ENCODE measurements around the gene HTATSF1.

The HTATSF1 gene

GRCh38 chrX:136497556-136498052 is at the start of gene HTATSF1:
HTATSF1 (plus strand) TSS chrX:136497592; CDS start chrX:136497685, 93 bp downstream.
- peak; percentile 2 for DNase-seq (ENCODE audit: low spot score)

- no peak for DNase-seq (ENCODE audit: low spot score)
Measured at GRCh38 chrX:136447968-136448367, 49.4 kb upstream of the HTATSF1 start.

- no peak for DNase-seq (ENCODE audit: low spot score)
Measured at GRCh38 chrX:136450050-136450830, 47.2 kb upstream of the HTATSF1 start.

DNA sequence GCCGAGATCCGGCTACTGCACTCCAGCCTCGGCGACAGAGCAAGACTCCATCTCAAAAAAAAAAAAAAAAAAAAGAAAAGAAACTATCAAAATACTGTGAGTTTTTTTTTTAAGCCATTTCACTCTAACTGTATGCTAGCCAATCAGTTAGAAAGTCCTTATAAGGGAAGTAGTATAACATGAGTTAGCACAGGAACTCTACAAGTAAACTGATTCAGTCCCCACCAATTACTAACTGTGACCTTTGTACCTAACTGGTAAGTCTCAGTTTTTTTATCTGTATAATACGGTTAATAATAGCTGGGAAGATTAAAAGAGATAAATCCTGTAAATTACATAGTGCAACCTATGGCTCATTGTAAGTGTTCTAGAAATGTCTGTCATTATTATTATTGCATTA is 44.8 kb upstream of the HTATSF1 start:
- DNase-seq (ENCODE audit: low spot score), result no peak

DNA sequence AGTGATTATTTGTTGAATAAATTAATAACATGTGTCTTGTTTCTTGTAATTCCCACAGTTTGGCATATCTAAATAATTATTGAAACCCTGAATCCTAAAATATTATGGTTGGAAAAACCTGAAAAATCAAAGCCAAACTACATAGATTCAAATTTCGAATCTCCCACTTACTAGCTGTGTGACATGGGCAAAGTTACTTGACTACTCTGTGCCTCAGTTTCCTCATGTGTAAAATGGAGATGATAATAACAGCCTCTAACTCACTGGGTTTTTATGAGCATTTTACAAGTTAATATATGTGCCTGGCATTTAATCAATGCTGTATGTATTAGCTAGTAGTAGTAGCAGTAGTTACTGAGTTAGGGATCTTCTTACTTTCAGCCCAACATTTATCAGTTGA is 44.3 kb upstream of the HTATSF1 start:
- DNase-seq (ENCODE audit: low spot score), result no peak

GRCh38 chrX:136453771-136454170 is 43.6 kb upstream of the HTATSF1 start:
- no peak for DNase-seq (ENCODE audit: low spot score)

- DNase-seq (ENCODE audit: low spot score), result no peak
Measured at GRCh38 chrX:136456133-136456532, 41.3 kb upstream of the HTATSF1 start.

DNA sequence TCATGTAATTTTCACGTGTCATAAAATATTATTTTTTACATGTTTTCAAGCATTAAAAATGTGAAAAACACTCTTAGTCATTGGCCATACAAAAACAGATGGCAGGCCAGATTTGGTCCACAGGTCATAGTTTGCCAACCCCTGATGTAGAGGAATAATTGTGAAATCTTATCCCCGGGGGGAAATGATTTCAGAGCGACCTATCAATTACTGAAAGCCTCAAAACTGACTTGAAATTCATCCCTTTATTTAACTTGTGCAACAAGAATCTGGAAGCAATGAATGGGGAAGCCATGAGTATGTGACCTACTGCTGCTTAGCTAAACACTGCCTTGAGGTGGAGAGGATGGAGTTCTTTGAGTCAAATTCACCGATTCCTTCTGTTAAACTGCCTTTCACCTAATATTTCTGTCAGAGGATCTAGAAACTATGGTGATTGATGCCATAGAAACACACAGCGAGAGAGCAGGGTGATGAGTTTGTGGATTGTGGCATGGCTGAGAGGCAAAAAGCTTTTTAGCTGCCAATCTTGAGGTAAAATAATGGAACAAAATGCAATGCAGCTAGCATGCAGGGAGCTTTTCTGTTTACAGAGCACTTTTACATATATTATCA is 40.0 kb upstream of the HTATSF1 start:
- no peak for DNase-seq (ENCODE audit: low spot score)

GRCh38 chrX:136464589-136464988 is 32.8 kb upstream of the HTATSF1 start:
- no peak for DNase-seq (ENCODE audit: low spot score)

DNA sequence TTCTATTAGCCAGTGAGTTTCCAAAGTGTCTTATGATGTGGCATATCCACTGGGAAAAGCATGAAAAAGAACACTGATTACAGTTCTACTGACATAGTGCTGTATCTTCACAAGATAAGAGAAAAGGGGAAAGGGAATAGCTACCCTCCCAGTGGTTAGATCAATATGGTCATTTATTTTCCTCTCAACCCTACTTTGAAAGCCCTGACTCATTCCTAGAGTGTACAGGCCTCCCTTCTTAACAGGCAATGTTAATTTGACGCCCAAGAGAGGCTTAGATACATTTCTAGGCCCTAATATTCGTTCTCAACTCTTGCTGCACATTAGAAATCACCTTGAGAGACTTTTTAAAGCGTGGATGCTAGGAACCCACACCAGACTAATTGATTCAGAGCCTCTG is 30.1 kb upstream of the HTATSF1 start:
- DNase-seq (ENCODE audit: low spot score), result no peak

DNA sequence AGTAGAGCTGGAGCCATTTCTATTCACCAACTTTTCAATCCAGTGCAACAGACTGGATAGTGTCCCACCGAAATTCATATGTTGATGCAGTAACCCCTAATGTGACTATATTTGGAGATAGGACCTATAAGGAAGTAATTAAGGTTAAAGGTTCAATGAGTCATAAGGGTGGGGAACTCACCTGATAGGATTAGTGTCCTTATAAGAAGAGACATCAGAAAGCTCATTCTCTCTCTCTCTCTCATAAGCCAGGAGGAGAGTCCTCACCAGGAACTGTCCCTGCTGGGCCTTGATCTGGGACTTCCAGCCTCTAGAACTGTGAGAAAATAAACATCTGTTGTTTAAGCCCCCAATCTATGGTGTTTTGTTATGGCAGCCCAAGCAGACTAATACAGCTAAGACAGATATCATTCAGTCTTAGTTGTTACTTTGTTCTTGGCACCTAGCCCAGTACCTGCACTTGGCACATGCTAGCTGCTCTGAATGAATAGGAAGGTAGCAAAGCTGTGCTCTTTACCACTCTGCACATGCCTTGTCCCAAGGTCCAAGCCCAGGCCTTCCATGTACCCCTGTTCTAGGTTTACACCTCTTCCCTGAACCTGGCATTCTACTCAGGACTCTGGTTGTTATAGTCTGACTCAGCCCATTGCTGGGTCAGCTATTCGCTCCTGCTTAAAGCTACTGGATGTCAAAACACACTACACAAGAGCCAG is 28.8 kb upstream of the HTATSF1 start:
- no peak for DNase-seq (ENCODE audit: low spot score)

GRCh38 chrX:136473663-136474062 is 23.7 kb upstream of the HTATSF1 start:
- DNase-seq (ENCODE audit: low spot score), result no peak

DNA sequence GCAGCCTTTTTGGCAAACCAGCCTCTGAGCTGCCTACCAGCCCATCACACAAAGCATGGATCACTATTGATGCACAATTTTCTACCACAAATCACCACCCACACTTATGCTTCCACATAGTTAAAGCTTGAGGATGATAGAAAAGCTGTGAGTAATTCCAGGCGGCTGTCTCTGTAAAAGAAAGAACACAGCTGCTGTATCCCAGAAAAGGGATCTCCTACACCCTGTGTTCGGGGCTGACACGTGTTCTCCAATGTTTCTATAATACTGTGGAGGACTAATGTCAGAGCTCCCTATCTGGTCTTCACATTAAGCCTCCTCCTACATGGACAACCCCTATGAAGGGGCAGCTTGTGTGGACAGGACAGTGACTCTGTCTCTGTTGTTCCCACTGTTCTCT is 22.2 kb upstream of the HTATSF1 start:
- no peak for DNase-seq (ENCODE audit: low spot score)

- no peak for DNase-seq (ENCODE audit: low spot score)
Measured at GRCh38 chrX:136476501-136476900, 20.9 kb upstream of the HTATSF1 start.

DNA sequence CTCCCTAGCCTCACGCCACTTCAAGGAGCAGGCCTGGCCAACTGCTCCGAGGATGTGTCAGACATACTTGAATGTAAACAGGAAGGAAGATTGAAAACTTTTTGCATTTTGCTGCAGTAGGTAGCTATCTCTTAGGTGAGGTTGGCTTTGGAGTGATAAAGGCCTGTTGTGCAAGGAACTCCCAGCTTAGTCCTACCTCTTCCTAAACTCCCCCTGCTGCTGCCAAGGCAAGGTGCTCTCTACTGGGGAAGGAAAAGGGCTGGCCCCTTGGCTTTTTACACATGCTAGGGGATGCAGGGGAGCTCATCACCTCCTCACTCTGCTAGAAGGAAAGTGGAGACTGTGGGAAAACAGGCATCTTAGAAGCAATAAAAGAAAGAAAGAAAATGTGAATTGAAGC is 20.4 kb upstream of the HTATSF1 start:
- no peak for DNase-seq (ENCODE audit: low spot score)

DNA sequence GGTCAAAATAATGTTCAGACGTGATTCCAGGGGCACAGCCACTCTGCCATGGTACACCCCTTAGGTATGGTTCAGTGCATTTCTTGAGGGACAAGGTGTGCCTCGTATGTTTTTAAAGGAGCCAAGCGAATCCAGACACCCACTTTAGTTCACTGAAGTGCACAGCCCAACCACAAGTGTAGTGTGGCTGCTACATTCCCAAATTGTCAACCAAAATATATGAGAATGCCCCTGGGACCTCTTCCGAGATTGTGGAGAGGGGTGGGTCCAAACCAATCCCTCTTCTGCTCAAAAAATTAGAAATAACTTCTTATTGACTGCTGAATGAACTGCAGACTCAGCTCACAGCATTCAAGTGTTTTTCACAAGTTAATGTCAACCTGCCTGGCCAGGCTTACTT is 17.0 kb upstream of the HTATSF1 start:
- DNase-seq (ENCODE audit: low spot score), result no peak

GRCh38 chrX:136487647-136488046 is 9.7 kb upstream of the HTATSF1 start, which contains the start of gene BRS3:
BRS3 (plus strand) TSS chrX:136487947; CDS start chrX:136488115, 168 bp downstream.
- no peak for DNase-seq (ENCODE audit: low spot score)

- DNase-seq (ENCODE audit: low spot score), result no peak
Measured at GRCh38 chrX:136488706-136489105, 8.7 kb upstream of the HTATSF1 start.

DNA sequence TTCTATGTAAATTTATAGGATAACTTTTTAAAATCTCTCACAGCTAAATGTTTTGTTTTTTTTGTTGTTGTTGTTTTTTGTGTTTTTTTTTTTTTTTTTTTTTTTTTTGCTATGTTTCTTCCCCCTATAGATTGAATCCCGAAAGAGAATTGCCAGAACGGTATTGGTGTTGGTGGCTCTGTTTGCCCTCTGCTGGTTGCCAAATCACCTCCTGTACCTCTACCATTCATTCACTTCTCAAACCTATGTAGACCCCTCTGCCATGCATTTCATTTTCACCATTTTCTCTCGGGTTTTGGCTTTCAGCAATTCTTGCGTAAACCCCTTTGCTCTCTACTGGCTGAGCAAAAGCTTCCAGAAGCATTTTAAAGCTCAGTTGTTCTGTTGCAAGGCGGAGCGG is 5.6 kb upstream of the HTATSF1 start:
- DNase-seq (ENCODE audit: low spot score), result no peak

- no peak for DNase-seq (ENCODE audit: low spot score)
Measured at GRCh38 chrX:136493011-136493410, 4.4 kb upstream of the HTATSF1 start.

GRCh38 chrX:136495043-136495442 is 2.3 kb upstream of the HTATSF1 start:
- DNase-seq (ENCODE audit: low spot score), result no peak

- no peak for DNase-seq (ENCODE audit: low spot score)
Measured at GRCh38 chrX:136496186-136496763, 1.1 kb upstream of the HTATSF1 start.
